Panc1 (cell line): ENCODE data around the gene TIAM2.

Source experiments
- POLR2AphosphoS5 ChIP-seq: IDR thresholded peaks from 2 replicates; pipeline ENCODE4 v1.6.1; 2012; ENCODE audit warnings: mild to moderate bottlenecking, low read depth, low read length, moderate library complexity
- SIN3A ChIP-seq: IDR thresholded peaks from 2 replicates; pipeline ENCODE4 v1.6.1; 2012; ENCODE audit warnings: low read depth, mild to moderate bottlenecking, low read length, moderate library complexity, borderline replicate concordance; ENCODE audit not compliant: insufficient read depth
- TF ChIP-seq, protein P1 (sequence below): fragments of 450-650 bp; IDR thresholded peaks from 2 replicates; pipeline ENCODE4 v1.5.1; 2017; ENCODE audit warnings: mild to moderate bottlenecking
- TF ChIP-seq, protein P2 (sequence below), 2 experiments: IDR thresholded peaks; 2 replicates each; pipeline ENCODE4 v1.6.1; 2011 to 2012; ENCODE audit warnings: low read depth in 2 of 2, control low read depth in 1 of 2, low read length in 1 of 2, mild to moderate bottlenecking in 1 of 2, moderate library complexity in 1 of 2; ENCODE audit not compliant: insufficient read depth in 1 of 2

DNA sequence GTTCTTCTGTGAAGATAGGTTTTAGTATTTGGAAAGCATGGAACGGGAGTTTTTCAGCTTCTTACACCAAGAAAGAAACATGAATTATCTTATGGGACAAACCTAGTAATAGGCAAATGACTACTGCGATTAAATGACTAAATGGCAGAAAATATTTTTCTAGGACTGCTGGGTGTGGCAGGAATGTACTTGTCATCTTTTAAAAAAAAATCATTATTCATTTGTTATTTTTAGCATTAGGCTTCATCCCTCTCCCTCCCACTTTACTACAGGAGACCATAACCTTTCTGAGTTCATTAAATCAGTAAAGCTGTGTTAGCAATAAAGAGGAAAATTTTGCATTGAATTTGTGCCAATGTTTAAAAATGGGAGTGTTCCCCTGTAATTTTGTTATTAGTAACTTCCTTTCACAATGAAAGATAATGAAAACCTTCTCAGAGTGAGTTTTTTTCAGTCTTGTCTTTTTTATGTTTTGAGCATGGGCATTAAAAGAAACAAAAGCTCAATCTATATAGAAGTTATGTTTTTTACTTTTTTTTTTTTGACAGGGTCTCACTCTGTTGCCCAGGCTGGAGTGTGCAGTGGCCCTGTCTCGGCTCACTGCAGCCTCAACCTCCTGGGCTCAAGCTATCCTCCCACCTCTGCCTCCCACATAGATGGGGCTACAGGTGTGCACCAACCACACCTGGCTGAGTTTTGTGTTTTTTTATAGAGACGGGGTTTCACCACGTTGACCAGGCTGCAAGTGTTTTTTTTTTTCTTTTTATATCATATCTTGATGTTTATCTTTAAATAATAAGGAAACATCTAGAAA, 163.1 kb downstream of the TIAM2 start:
- TF ChIP-seq, protein P1, sequence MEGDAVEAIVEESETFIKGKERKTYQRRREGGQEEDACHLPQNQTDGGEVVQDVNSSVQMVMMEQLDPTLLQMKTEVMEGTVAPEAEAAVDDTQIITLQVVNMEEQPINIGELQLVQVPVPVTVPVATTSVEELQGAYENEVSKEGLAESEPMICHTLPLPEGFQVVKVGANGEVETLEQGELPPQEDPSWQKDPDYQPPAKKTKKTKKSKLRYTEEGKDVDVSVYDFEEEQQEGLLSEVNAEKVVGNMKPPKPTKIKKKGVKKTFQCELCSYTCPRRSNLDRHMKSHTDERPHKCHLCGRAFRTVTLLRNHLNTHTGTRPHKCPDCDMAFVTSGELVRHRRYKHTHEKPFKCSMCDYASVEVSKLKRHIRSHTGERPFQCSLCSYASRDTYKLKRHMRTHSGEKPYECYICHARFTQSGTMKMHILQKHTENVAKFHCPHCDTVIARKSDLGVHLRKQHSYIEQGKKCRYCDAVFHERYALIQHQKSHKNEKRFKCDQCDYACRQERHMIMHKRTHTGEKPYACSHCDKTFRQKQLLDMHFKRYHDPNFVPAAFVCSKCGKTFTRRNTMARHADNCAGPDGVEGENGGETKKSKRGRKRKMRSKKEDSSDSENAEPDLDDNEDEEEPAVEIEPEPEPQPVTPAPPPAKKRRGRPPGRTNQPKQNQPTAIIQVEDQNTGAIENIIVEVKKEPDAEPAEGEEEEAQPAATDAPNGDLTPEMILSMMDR: no peak
- TF ChIP-seq POLR2AphosphoS5: no peak
- TF ChIP-seq, protein P2, sequence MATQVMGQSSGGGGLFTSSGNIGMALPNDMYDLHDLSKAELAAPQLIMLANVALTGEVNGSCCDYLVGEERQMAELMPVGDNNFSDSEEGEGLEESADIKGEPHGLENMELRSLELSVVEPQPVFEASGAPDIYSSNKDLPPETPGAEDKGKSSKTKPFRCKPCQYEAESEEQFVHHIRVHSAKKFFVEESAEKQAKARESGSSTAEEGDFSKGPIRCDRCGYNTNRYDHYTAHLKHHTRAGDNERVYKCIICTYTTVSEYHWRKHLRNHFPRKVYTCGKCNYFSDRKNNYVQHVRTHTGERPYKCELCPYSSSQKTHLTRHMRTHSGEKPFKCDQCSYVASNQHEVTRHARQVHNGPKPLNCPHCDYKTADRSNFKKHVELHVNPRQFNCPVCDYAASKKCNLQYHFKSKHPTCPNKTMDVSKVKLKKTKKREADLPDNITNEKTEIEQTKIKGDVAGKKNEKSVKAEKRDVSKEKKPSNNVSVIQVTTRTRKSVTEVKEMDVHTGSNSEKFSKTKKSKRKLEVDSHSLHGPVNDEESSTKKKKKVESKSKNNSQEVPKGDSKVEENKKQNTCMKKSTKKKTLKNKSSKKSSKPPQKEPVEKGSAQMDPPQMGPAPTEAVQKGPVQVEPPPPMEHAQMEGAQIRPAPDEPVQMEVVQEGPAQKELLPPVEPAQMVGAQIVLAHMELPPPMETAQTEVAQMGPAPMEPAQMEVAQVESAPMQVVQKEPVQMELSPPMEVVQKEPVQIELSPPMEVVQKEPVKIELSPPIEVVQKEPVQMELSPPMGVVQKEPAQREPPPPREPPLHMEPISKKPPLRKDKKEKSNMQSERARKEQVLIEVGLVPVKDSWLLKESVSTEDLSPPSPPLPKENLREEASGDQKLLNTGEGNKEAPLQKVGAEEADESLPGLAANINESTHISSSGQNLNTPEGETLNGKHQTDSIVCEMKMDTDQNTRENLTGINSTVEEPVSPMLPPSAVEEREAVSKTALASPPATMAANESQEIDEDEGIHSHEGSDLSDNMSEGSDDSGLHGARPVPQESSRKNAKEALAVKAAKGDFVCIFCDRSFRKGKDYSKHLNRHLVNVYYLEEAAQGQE (IDR thresholded peaks at IDR 0.05; ENCODE audit: insufficient read depth in 1 of 2, low read depth in 2 of 2, low read length in 1 of 2): no peak
- no peak for TF ChIP-seq SIN3A
